HCEC 1CT (cell line): ENCODE measurements around the gene MAST4.
A peak's percentile ranks its signal among the peaks of the same experiment; 100 is the strongest.
"Not testable (repeated sequence)": the region's sequence is repeated elsewhere in the genome, so short reads cannot be mapped to it uniquely, and the experiment has no call there.

Experiments used
- DNase-seq: peaks from one replicate; pipeline ENCODE4 v3.0.0-alpha.2; 2017

The MAST4 gene

GRCh38 chr5:66647146-66647856 lies 51.1 kb downstream of the MAST4 start:
- no peak for DNase-seq

- DNase-seq = no peak
These were observed 56.6 kb downstream of the MAST4 start for GRCh38 chr5:66652818-66653217.

- DNase-seq = peak; percentile 71
These were observed 57.1 kb downstream of the MAST4 start for GRCh38 chr5:66653325-66653724.

DNA sequence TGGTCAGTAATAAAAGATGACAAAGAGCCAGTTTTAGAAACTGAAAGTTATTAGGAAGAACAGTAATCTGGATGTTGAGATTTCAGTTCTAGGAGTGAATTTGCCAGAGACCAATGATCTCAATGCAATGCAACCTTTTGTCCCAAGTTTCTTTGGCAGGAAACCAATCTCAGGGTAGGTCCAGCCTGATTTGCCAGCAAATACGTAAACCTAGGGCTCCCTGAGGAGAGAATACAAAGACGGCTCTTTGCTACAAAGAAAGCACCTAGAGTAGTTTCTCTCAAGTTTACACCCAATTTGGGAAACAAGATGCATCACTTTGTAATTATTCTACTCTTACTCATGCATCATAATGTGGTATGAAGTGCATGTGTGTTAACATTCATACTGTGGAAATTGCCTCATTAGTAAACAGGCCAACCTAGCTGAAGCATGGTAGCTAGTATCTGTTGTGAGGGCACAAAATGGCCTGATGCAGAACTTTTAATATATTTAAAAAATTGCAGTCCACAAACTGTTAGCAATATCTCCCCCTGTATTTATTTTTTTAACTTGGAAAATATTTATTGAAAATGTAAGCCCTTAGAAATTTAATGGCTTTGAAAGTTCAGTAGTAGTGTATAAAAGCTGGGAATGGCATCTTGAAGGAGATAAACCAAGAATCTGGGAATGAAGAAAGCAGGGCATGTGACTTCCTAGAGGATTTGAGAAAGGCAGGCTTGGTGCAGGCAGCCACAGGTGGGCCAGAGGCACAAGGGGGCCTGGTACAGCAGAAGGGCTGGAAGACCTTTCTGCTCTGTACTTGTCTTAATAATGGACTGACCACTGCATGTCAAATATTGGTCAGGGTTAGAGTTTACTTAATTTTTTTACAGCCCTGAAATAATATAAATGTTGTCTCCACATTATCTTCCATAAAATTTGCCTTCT lies 59.5 kb downstream of the MAST4 start:
- no peak for DNase-seq

- no peak for DNase-seq
These were observed 62.3 kb downstream of the MAST4 start for GRCh38 chr5:66658516-66658915.

DNA sequence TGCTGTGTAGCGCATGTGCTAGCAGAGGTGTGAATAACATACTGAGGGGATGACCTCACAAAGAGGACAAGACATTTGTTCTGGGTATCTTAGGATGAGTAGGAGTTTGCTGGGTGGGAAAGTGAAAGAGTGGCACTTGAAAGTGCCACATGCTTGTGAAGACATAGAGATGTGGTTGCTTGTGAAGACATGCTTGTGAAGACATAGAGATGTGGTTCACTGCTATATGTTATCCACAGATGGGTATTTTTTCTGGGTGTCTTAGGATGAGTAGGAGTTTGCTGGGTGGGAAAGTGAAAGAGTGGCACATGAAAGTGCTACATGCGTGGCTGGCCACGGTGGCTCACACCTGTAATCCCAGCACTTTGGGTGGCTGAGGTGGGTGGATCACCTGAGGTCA lies 63.6 kb downstream of the MAST4 start:
- DNase-seq = no peak

GRCh38 chr5:66660396-66660795 lies 64.2 kb downstream of the MAST4 start:
- no peak for DNase-seq

GRCh38 chr5:66661149-66661548 lies 65.0 kb downstream of the MAST4 start:
- no peak for DNase-seq

DNA sequence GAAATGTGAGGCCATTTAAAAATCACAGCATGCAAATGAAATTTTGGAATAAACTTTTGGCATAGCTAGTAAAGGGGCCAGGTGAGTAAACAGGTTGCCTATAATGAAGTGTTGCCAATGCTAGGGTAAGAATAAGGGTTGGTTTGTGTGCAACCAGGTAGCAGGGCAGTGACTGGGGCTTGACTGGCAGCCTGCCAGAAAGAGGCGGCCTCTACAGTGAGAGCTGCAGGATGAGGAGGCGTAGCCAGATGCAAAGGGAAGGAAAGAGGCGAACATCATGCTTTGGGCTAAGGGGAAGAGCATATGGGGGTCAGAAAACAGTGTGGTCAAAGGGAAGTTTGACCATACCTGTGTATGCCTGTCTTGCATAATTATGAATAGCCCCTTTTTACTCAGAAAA lies 70.6 kb downstream of the MAST4 start:
- no peak for DNase-seq

DNA sequence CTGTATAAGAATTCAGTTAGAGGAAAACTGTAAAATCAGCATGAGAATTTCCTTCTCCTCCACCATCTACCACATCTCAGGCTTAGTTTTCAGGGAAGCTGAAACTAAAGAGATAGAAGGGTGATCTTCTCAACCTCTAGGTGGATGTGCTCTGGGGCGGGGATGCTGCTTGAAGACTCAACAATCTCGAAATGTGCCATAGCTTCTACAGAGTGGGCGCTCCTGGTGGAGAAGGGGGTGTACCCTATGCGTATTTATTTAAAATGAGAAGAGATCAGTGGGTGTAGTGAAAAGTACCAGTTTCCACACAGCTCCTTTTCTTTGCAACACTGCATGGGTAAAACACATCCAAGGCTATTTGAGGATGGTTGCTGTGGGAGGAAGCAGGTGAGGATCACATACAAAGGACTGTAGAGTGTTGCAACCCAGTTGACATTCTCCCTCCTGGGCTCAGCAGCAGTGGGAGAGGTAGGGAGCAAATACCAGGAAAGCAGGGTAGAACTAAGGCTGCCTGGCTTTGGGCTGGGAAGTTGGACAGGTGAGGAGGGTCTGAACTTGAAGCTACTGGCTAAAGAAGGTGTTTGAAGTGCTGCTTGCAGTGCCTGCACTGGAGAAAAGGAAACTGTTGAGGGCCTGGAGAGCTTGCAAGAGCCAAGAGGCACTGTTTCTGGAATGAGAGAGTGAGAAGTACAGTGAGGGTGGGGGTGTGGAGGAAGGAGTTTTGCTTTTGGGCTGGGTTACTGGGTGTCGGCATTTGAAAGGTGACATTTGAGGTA lies 73.1 kb downstream of the MAST4 start:
- DNase-seq = no peak

DNA sequence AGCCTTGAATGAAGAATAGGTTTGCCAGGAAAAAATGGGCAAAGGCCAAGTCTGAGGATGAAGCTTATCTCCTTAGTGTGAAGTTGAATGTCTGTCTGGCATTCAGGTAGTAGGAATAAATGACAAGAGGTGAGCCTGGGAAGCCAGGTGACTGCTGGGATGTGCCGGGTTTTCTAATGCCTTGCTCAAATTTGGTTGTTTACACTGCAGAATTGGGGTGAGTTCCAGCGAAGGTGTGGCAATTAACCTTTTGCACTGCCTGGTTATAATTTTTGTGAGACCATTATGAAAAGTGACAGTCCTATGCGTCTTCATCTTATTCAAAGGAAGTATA lies 73.6 kb downstream of the MAST4 start:
- no peak for DNase-seq

DNA sequence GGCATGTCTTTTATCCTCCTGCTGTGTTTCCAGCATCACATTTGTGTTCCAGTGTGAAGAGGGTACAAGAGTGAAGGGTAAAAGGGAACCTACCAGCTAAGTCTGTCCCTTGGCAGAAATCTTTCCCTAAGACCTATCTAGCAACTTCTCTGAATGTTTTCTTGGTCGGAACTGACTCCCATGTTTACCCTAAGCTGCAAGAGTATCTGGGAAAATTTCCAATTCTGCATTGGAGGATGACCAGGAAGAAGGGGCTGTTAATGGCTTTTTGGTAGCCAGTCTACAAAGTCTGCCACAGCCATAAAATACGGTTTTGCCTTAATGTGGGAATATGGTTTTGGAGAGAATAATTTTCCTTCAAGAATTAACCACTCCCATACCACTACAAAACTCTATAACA lies 75.1 kb downstream of the MAST4 start:
- no peak for DNase-seq

DNA sequence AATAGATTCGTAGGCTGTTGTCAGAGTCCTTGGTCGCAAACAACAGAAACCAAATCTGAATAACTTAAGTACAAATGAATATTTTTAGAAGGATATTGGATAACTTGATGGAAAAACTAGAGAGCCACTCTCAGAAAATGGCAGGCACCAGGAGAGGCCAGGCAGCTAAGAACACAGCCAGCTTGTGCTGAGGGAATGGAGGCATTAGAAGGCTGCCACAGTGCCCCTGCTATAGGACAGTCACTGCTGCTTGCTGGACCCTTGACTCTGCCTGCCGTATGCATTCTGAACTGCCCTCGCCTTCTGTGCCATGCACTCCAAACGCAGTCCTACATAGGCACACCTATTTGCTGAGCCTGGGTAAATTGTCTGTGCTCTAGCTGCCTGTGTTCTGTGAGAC lies 78.6 kb downstream of the MAST4 start:
- no peak for DNase-seq

- no peak for DNase-seq
These were observed 79.2 kb downstream of the MAST4 start for GRCh38 chr5:66675406-66675805.

DNA sequence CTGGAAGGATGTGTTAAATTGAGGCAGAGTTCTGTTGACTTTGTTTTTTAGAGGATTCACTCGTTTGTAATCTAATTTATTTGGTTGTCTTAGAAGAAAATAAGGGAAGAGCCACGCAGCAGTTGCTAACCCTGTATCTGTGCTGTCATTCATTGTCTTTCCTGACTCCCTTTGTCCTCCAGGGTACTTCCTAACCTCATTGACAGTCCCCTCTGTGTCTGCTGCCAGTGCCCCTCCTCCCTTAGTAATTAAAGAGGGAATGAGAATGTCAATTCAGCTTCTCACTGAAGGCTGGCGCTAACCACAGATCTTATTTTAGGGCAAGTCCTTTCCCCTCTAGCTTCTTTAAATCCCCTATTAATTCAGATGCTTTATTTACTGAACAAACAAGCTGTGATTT lies 84.0 kb downstream of the MAST4 start:
- no peak for DNase-seq

DNA sequence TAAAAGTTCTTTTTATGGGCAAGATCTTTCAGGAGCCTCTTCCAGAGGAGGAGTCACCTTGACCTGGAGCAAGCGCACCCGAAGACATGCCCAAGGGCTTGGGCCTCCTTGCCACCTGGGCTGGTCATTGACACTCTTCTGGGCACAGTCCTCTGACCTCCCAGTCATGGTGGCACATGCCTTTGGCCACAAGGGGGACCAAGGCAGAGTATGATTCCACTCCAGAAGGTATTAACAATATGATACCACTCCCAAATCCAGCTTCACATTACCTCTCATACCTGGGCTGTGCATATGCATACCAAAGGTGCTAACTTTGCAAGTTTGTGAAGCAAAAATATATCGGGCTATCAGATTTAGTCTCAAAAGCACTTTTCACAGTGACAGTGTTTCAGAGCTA lies 84.6 kb downstream of the MAST4 start:
- DNase-seq = no peak

- no peak for DNase-seq
These were observed 88.5 kb downstream of the MAST4 start for GRCh38 chr5:66684663-66685062.

GRCh38 chr5:66689522-66690220 lies 93.5 kb downstream of the MAST4 start:
- DNase-seq = no peak

- DNase-seq = no peak
These were observed 97.8 kb downstream of the MAST4 start for GRCh38 chr5:66694036-66694435.

DNA sequence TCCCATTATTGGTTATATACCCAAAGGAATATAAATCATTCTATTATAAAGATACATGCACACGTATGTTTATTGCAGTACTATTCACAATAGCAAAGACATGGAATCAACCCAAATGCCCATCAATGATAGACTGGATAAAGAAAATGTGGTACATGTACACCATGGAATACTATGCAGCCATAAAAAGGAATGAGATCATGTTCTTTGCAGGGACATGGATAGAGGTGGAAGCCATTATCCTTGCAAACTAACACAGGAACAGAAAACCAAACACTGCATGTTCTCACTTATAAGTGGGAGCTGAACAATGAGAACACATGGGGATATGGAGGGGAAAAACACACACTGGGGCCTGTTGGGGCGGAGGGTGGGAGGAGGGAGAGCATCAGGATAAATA lies 99.6 kb downstream of the MAST4 start:
- DNase-seq = not testable (repeated sequence)

GRCh38 chr5:66697796-66698564 lies 101.8 kb downstream of the MAST4 start:
- DNase-seq = no peak

DNA sequence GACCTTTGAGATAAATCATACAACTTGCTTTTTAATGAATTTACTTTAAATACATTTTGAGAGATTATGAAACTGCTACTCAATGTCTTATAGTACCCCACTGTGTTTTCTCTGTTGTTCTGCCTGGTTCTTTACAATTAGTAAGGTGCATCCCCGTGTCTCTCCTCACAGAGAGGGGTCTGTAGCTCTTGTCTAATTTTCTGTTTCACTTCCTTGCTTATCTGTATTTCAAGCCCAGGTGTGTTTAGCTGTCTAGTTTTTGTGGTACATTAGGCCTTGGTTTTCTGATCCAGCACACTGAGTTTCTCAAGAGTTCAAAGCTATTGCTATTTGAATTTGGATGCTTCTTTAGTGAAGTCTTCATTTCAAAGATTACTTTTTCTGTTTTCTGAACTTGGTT lies 105.1 kb downstream of the MAST4 start:
- DNase-seq = no peak
